Common myeloid progenitor, CD34-positive (primary cell): ENCODE measurements around the gene ADAT2.
"Not testable (repeated sequence)": the region's sequence is repeated elsewhere in the genome, so short reads cannot be mapped to it uniquely, and the experiment has no call there.

Experiments
- CTCF ChIA-PET: fragments of 350-600 bp; sonication (Branson Sonifier 250); formaldehyde crosslinking; loops from one replicate; lab custom pipeline; 2021; ENCODE audit warnings: antibody characterized with exemption; lab: Charles Lee
- POLR2A ChIA-PET: fragments of 350-600 bp; sonication (Branson Sonifier 250); formaldehyde crosslinking; loops from one replicate; lab custom pipeline; 2021; ENCODE audit warnings: antibody characterized with exemption; lab: Charles Lee
- DNase-seq, 3 donors: peaks; one replicate each; pipeline versions ENCODE4 v3.0.0 to v3.0.0-alpha.2; 2013
- H3K27ac ChIP-seq, 2 experiments: 1 replicate in 1 of 2; 2 replicates in 1 of 2; pipeline ENCODE4 v1.7.0; 2013; ENCODE audit warnings: inconsistent platforms in 2 of 2, low read length in 2 of 2, mild to moderate bottlenecking in 2 of 2, low read depth in 1 of 2, moderate library complexity in 1 of 2; ENCODE audit not compliant: severe bottlenecking in 2 of 2, insufficient read depth in 1 of 2, poor library complexity in 1 of 2
- H3K27me3 ChIP-seq, 5 experiments: replicated peaks in 2 of 5; 1 replicate in 3 of 5; 2 replicates in 2 of 5; pipeline versions ENCODE4 v1.6.1 to v1.7.0; 2013; ENCODE audit warnings: low read length in 4 of 5, mild to moderate bottlenecking in 2 of 5, moderate library complexity in 2 of 5, inconsistent platforms in 1 of 5; ENCODE audit not compliant: insufficient read depth in 5 of 5, control insufficient read depth in 4 of 5
- H3K36me3 ChIP-seq, 4 experiments: 1 replicate in 2 of 4; 2 replicates in 2 of 4; pipeline versions ENCODE4 v1.6.1 to v1.7.0; 2013; ENCODE audit warnings: low read length in 3 of 4, control low read depth in 1 of 4, mild to moderate bottlenecking in 1 of 4; ENCODE audit not compliant: control insufficient read depth in 4 of 4, insufficient read depth in 4 of 4
- H3K4me1 ChIP-seq, 4 experiments: 1 replicate in 3 of 4; 2 replicates in 1 of 4; pipeline versions ENCODE4 v1.6.1 to v1.7.1; 2013; ENCODE audit warnings: low read length in 3 of 4, mild to moderate bottlenecking in 3 of 4, control low read depth in 1 of 4, inconsistent platforms in 1 of 4, moderate library complexity in 1 of 4; ENCODE audit not compliant: control insufficient read depth in 4 of 4, insufficient read depth in 4 of 4; ENCODE audit errors: control extremely low read depth in 1 of 4
- H3K4me3 ChIP-seq, 7 experiments: 1 replicate in 4 of 7; 2 replicates in 3 of 7; pipeline versions ENCODE4 v1.5.1 to v1.7.0; 2013; ENCODE audit warnings: mild to moderate bottlenecking in 7 of 7, low read length in 6 of 7, moderate library complexity in 6 of 7, inconsistent platforms in 2 of 7, low read depth in 2 of 7, control low read depth in 1 of 7; ENCODE audit not compliant: insufficient read depth in 4 of 7, control insufficient read depth in 1 of 7; ENCODE audit errors: extremely low read depth in 1 of 7
- H3K9me3 ChIP-seq, 5 experiments: 1 replicate in 4 of 5; 2 replicates in 1 of 5; pipeline versions ENCODE4 v1.6.1 to v1.7.1; 2013; ENCODE audit warnings: low read length in 4 of 5, mild to moderate bottlenecking in 2 of 5, inconsistent platforms in 1 of 5, low read depth in 1 of 5, moderate library complexity in 1 of 5; ENCODE audit not compliant: control insufficient read depth in 4 of 5, insufficient read depth in 2 of 5; ENCODE audit errors: control extremely low read depth in 1 of 5
- WGBS: methylation state at CpG from one replicate; pipeline ENCODE4 v1.1.5; 2013; ENCODE audit not compliant: insufficient coverage; 5-methylcytosine and 5-hydroxymethylcytosine counted together

ADAT2 gene

GRCh38 chr6:143485967-143486366 is 35.5 kb upstream of the ADAT2 start:
- H3K4me1 ChIP-seq = no peaks in the 10 kb centered on the region
- CTCF ChIA-PET = interaction anchor here (1.9 kb wide), 1 partner anchor 11 kb away, joined by 5 read pairs; no protein-coding TSS in a partner anchor
- H3K27me3 ChIP-seq = no peaks in the 10 kb centered on the region
- no peak overlapping the region for H3K4me3 ChIP-seq
- POLR2A ChIA-PET = no interaction called here
- H3K36me3 ChIP-seq = peaks cover 0 to 6% (median 2%) of the 10 kb centered on the region in 4 experiments
- WGBS = 100% methylated on average over 2 of the region's 2 CpGs
- H3K27ac ChIP-seq = no peak overlapping the region
- H3K9me3 ChIP-seq = no peaks in the 10 kb centered on the region
- DNase-seq = no peak

GRCh38 chr6:143482593-143482992 is 32.1 kb upstream of the ADAT2 start:
- no peaks in the 10 kb centered on the region for H3K4me1 ChIP-seq
- H3K27ac ChIP-seq = no peak overlapping the region
- H3K36me3 ChIP-seq = peaks cover 0 to 9% (median 6%) of the 10 kb centered on the region in 4 experiments
- CTCF ChIA-PET = interaction anchor here (1.1 kb wide), 1 partner anchor 14 kb away, joined by 3 read pairs; no protein-coding TSS in a partner anchor
- no CpG with 5 or more reads among the region's 2 CpGs for WGBS
- H3K27me3 ChIP-seq = no peaks in the 10 kb centered on the region
- DNase-seq = no peak
- POLR2A ChIA-PET = no interaction called here
- no peaks in the 10 kb centered on the region for H3K9me3 ChIP-seq
- H3K4me3 ChIP-seq = no peak overlapping the region

- POLR2A ChIA-PET = no interaction called here
- no peak for DNase-seq
- WGBS = no CpG with 5 or more reads among the region's 3 CpGs
- peaks cover 4 to 23% (median 9%) of the 10 kb centered on the region in 4 experiments for H3K36me3 ChIP-seq
- H3K27me3 ChIP-seq = no peaks in the 10 kb centered on the region
- no peak overlapping the region for H3K27ac ChIP-seq
- no peaks in the 10 kb centered on the region for H3K9me3 ChIP-seq
- H3K4me3 ChIP-seq = no peak overlapping the region
- no peaks in the 10 kb centered on the region for H3K4me1 ChIP-seq
- CTCF ChIA-PET = interaction anchor here (0.6 to 0.7 kb wide), 2 partner anchors 12 to 34 kb away, joined by 3 to 4 read pairs; no protein-coding TSS in a partner anchor
These were observed 28.1 kb upstream of the ADAT2 start for GRCh38 chr6:143478479-143479062.

- Histone ChIP-seq H3K4me3 (no peak overlapping the region), H3K36me3 (peaks cover 6 to 41% (median 12%) of the 10 kb centered on the region in 4 experiments), H3K27me3 (no peaks in the 10 kb centered on the region), H3K27ac (no peak overlapping the region), H3K4me1 (no peaks in the 10 kb centered on the region), H3K9me3 (no peaks in the 10 kb centered on the region)
- WGBS = 100% methylated on average over 1 of the region's 1 CpG
- CTCF ChIA-PET = no interaction called here
- POLR2A ChIA-PET = no interaction called here
- no peak for DNase-seq
These were observed 26.1 kb upstream of the ADAT2 start for GRCh38 chr6:143476545-143476944.

GRCh38 chr6:143471822-143472221 is 21.3 kb upstream of the ADAT2 start:
- no peak for DNase-seq
- Histone ChIP-seq H3K4me1 (no peaks in the 10 kb centered on the region), H3K27ac (no peak overlapping the region), H3K36me3 (peaks cover 8 to 39% (median 11%) of the 10 kb centered on the region in 4 experiments), H3K27me3 (no peaks in the 10 kb centered on the region), H3K9me3 (no peaks in the 10 kb centered on the region), H3K4me3 (no peak overlapping the region)
- CTCF ChIA-PET = no interaction called here
- no CpG with 5 or more reads among the region's 1 CpG for WGBS
- POLR2A ChIA-PET = no interaction called here

GRCh38 chr6:143468823-143469222 is 18.3 kb upstream of the ADAT2 start:
- H3K27ac ChIP-seq, H3K9me3 ChIP-seq, POLR2A ChIA-PET, H3K27me3 ChIP-seq, H3K4me3 ChIP-seq, H3K4me1 ChIP-seq, DNase-seq: not testable (repeated sequence)
- WGBS = no CpG with 5 or more reads among the region's 2 CpGs
- peaks cover 3 to 27% (median 13%) of the 10 kb centered on the region in 4 experiments for H3K36me3 ChIP-seq
- CTCF ChIA-PET = interaction anchor here (1.4 kb wide), 1 partner anchor 18 kb away, joined by 3 read pairs; the partner anchor contains the start of genes ADAT2 and PEX3

- peaks cover 0 to 9% (median under 1%) of the 10 kb centered on the region in 4 experiments for H3K4me1 ChIP-seq
- no peak overlapping the region for H3K4me3 ChIP-seq
- POLR2A ChIA-PET = no interaction called here
- H3K27ac ChIP-seq = no peak overlapping the region
- DNase-seq = no peak
- CTCF ChIA-PET = interaction anchor here (1.4 kb wide), 1 partner anchor 18 kb away, joined by 3 read pairs; the partner anchor contains the start of genes ADAT2 and PEX3
- H3K9me3 ChIP-seq = no peaks in the 10 kb centered on the region
- no peaks in the 10 kb centered on the region for H3K27me3 ChIP-seq
- H3K36me3 ChIP-seq = peaks cover 0 to 20% (median 11%) of the 10 kb centered on the region in 4 experiments
These were observed 17.5 kb upstream of the ADAT2 start for GRCh38 chr6:143468026-143468425.
